Endothelial cell of umbilical vein (primary cell): Measurements from ENCODE around the gene BAMBI. TPM values are rescaled to one million over a fixed set of nuclear protein-coding genes. Genes with fewer than 3 reads are reported as not detected.

Experiments used
- BruUV-seq: library from RNA; stranded (reverse); fragments of 400-500 nt; replicated peaks from 2 replicates; lab custom pipeline; 2021; lab: Mats Ljungman, UMichigan
- CTCF ChIA-PET: fragments of 300-600, 350-600 bp; sonication (Branson Sonifier 250); formaldehyde crosslinking; loops from one replicate; lab custom pipeline; 2021; ENCODE audit warnings: antibody characterized with exemption, inconsistent platforms; lab: Charles Lee
- POLR2A ChIA-PET: fragments of 300-600, 350-600 bp; sonication (Branson Sonifier 250); formaldehyde crosslinking; loops from one replicate; lab custom pipeline; 2021; ENCODE audit warnings: antibody characterized with exemption, inconsistent platforms; lab: Charles Lee
- DNase-seq: peaks from one replicate; pipeline ENCODE4 v3.0.0-alpha.2; 2011; ENCODE audit warnings: low read depth, low spot score
- FAIRE-seq: peaks from 2 replicates; lab custom pipeline; 2011; peaks lifted over from hg19 to GRCh38; lab: Jason Lieb, UNC
- H2AFZ ChIP-seq: 2 replicates; pipeline ENCODE4 v1.6.0; 2012; ENCODE audit warnings: low read depth, low read length, control low read depth, inconsistent platforms
- H3K27ac ChIP-seq: 2 replicates; pipeline ENCODE4 v1.5.1; 2011; ENCODE audit warnings: low read depth, mild to moderate bottlenecking, control low read depth, low read length, moderate library complexity; ENCODE audit not compliant: insufficient read depth
- H3K27me3 ChIP-seq, 2 experiments: 2 replicates each; pipeline versions ENCODE4 v1.6.0 to v1.6.1; 2011; ENCODE audit warnings: low read length in 2 of 2, mixed read lengths in 1 of 2; ENCODE audit not compliant: control insufficient read depth in 2 of 2, insufficient read depth in 2 of 2
- H3K36me3 ChIP-seq, 2 experiments: 2 replicates in 1 of 2; 3 replicates in 1 of 2; pipeline ENCODE4 v1.5.1; 2011; ENCODE audit warnings: low read length in 2 of 2, mild to moderate bottlenecking in 1 of 2, moderate library complexity in 1 of 2; ENCODE audit not compliant: control insufficient read depth in 2 of 2, insufficient read depth in 2 of 2; ENCODE audit errors: extremely low read depth in 1 of 2
- H3K4me1 ChIP-seq: 3 replicates; pipeline ENCODE4 v1.5.1; 2011; ENCODE audit warnings: mild to moderate bottlenecking, low read length; ENCODE audit not compliant: control insufficient read depth, insufficient read depth; ENCODE audit errors: extremely low read depth
- H3K4me2 ChIP-seq: 2 replicates; pipeline ENCODE4 v1.6.1; 2011; ENCODE audit warnings: low read length, control low read depth, mixed read lengths; ENCODE audit not compliant: insufficient read depth
- H3K4me3 ChIP-seq, 3 experiments: fragments of 200-600 bp in 1 of 3; sonication (generic), shearing (Covaris generic) in 1 of 3; replicated peaks in 1 of 3; 2 replicates each; pipeline ENCODE4 v1.5.1; 2011 to 2016; ENCODE audit warnings: control low read depth in 3 of 3, low read length in 3 of 3, mild to moderate bottlenecking in 2 of 3, inconsistent platforms in 1 of 3, low read depth in 1 of 3, moderate library complexity in 1 of 3; ENCODE audit not compliant: insufficient read depth in 1 of 3
- H3K79me2 ChIP-seq: 2 replicates; pipeline ENCODE4 v1.6.0; 2012; ENCODE audit warnings: low read length, inconsistent platforms; ENCODE audit not compliant: control insufficient read depth, insufficient read depth
- H3K9ac ChIP-seq: replicated peaks from 2 replicates; pipeline ENCODE3; 2011; ENCODE audit warnings: low read length, control low read depth; ENCODE audit not compliant: insufficient read depth; ENCODE audit errors: extremely low read depth
- H3K9me1 ChIP-seq: replicated peaks from 3 replicates; pipeline ENCODE4 v1.6.0; 2011; ENCODE audit warnings: mild to moderate bottlenecking, low read length; ENCODE audit not compliant: control insufficient read depth, insufficient read depth; ENCODE audit errors: extremely low read depth
- H3K9me3 ChIP-seq: replicated peaks from 2 replicates; pipeline ENCODE4 v1.5.1; 2012; ENCODE audit warnings: low read length, inconsistent platforms; ENCODE audit not compliant: control insufficient read depth, insufficient read depth
- H4K20me1 ChIP-seq: replicated peaks from 2 replicates; pipeline ENCODE3; 2011; ENCODE audit warnings: mild to moderate bottlenecking, low read length; ENCODE audit not compliant: control insufficient read depth, insufficient read depth; ENCODE audit errors: extremely low read depth
- EZH2 ChIP-seq: IDR thresholded peaks from 2 replicates; pipeline ENCODE4 v1.6.1; 2012; ENCODE audit warnings: borderline replicate concordance, low read depth, mild to moderate bottlenecking, moderate library complexity, low read length, inconsistent platforms; ENCODE audit not compliant: severe bottlenecking
- FOS ChIP-seq: IDR thresholded peaks from 2 replicates; pipeline ENCODE4 v1.6.1; 2011; ENCODE audit warnings: mild to moderate bottlenecking, low read length, moderate library complexity, borderline replicate concordance; ENCODE audit not compliant: insufficient read depth
- GATA2 ChIP-seq: IDR thresholded peaks from 2 replicates; pipeline ENCODE4 v1.7.0; 2011; ENCODE audit warnings: low read depth, mild to moderate bottlenecking, moderate library complexity, mixed read lengths, low read length; ENCODE audit not compliant: insufficient read length, insufficient read depth
- JUN ChIP-seq: IDR thresholded peaks from 2 replicates; pipeline ENCODE4 v1.6.1; 2011; ENCODE audit warnings: borderline replicate concordance, low read depth; ENCODE audit not compliant: insufficient read length, insufficient read depth
- MYC ChIP-seq: IDR thresholded peaks from one replicate; pipeline ENCODE4 v1.6.1; 2011; ENCODE audit warnings: mild to moderate bottlenecking, low read depth, low read length
- POLR2A ChIP-seq: IDR thresholded peaks from 2 replicates; pipeline ENCODE4 v1.6.1; 2012; ENCODE audit warnings: low read depth, mild to moderate bottlenecking, control low read depth, low read length
- POLR2AphosphoS5 ChIP-seq: IDR thresholded peaks from 2 replicates; pipeline ENCODE4 v1.6.1; 2012; ENCODE audit warnings: low read depth, mild to moderate bottlenecking, control low read depth, low read length, moderate library complexity; ENCODE audit not compliant: insufficient read depth
- dilution Hi-C: fragments of 300-500 bp; cut with MboI; formaldehyde crosslinking; loops from one replicate; pipeline ENCODE4 v1.15.0; 2019; ENCODE audit warnings: low sequenced_read_pairs; ENCODE audit not compliant: extremely low pct_ligation_motif_present
- intact Hi-C: fragments of 100-400 bp; cut with micrococcal nuclease; formaldehyde crosslinking; loops from one replicate; pipeline ENCODE4 v1.10.0; 2022
- polyA plus RNA-seq, 4 experiments: library from polyadenylated mRNA; depleted of rRNA in 3 of 4; stranded (reverse) in 3 of 4; unstranded in 1 of 4; fragments of >200 nt; gene quantifications; 2 replicates each; pipeline versions ENCODE4 v1.2.1 to v1.2.3, GENCODE V29; 2011 to 2012; ENCODE audit warnings: missing spikeins in 1 of 4
- total RNA-seq: library from RNA; stranded (reverse); gene quantifications from 2 replicates; pipeline ENCODE4 v1.2.3, GENCODE V29; 2021
- TF ChIP-seq, protein P1 (sequence below): IDR thresholded peaks from 2 replicates; pipeline ENCODE4 v1.6.1; 2011; ENCODE audit not compliant: insufficient read depth, insufficient read length
- TF ChIP-seq, protein P2 (sequence below), 2 donors: IDR thresholded peaks; 1 replicate in 1 of 2; 2 replicates in 1 of 2; pipeline ENCODE4 v1.5.1; 2011; ENCODE audit warnings: low read length in 2 of 2, mild to moderate bottlenecking in 2 of 2, moderate library complexity in 2 of 2, control low read depth in 1 of 2, inconsistent platforms in 1 of 2, low read depth in 1 of 2; ENCODE audit not compliant: insufficient read depth in 1 of 2; ENCODE audit errors: extremely low read depth in 1 of 2

BAMBI gene
- total and polyA plus RNA-seq, 2 donors (not counting 3 experiments of a cell fraction or from before 2014, with no cell fraction given), result 3.2 to 4.3 TPM

DNA sequence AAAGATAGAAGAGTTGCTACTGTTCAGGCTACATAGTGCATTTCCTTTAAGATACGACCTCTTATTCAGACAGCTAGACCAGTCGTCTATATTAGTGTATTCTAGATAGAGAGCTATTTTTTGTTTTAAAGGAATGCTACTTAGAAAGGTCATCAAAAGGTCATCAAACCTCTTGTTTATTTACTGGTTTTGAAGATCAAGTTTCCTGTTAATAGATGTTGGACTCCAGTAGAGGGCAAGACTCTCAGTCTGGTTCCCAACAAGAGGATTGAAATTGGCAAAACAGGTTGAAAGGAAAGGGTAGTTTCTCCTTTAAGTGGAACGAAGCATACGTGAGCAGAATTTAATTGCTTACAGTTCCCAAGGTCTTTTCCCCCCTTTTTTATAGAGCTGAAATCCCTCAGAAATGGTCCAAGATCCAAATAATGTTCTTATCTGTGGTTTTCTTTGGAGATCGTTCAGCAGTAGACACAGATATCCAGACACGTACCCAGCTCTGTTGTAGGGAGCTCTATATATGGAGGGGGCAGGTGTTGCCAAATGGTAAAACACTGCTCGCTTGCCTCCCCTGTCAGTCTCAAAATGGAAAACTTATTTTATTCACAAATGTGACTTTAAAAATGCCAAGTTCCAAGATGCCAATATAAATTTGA lies 37.2 kb downstream of the BAMBI start:
- Histone ChIP-seq H3K9ac (no peak overlapping the region), H3K4me2 (no peak overlapping the region), H4K20me1 (no peaks in the 10 kb centered on the region), H3K79me2 (no peaks in the 10 kb centered on the region), H3K4me1 (peaks cover 8% of the 10 kb centered on the region), H3K36me3 (no peaks in the 10 kb centered on the region), H3K9me1 (no peaks in the 10 kb centered on the region), H3K4me3 (no peak overlapping the region), H2AFZ (no peak overlapping the region), H3K9me3 (no peaks in the 10 kb centered on the region), H3K27ac (no peak overlapping the region), H3K27me3 (no peaks in the 10 kb centered on the region)
- dilution Hi-C loops, result no loop called here
- POLR2A ChIA-PET, result no interaction called here
- intact Hi-C loops, result no loop called here
- TF ChIP-seq FOS, result no peak
- no peak for TF ChIP-seq EZH2
- TF ChIP-seq MYC, result no peak
- no peak for TF ChIP-seq POLR2A
- TF ChIP-seq, protein P1, sequence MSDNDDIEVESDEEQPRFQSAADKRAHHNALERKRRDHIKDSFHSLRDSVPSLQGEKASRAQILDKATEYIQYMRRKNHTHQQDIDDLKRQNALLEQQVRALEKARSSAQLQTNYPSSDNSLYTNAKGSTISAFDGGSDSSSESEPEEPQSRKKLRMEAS, result no peak
- TF ChIP-seq, protein P2, sequence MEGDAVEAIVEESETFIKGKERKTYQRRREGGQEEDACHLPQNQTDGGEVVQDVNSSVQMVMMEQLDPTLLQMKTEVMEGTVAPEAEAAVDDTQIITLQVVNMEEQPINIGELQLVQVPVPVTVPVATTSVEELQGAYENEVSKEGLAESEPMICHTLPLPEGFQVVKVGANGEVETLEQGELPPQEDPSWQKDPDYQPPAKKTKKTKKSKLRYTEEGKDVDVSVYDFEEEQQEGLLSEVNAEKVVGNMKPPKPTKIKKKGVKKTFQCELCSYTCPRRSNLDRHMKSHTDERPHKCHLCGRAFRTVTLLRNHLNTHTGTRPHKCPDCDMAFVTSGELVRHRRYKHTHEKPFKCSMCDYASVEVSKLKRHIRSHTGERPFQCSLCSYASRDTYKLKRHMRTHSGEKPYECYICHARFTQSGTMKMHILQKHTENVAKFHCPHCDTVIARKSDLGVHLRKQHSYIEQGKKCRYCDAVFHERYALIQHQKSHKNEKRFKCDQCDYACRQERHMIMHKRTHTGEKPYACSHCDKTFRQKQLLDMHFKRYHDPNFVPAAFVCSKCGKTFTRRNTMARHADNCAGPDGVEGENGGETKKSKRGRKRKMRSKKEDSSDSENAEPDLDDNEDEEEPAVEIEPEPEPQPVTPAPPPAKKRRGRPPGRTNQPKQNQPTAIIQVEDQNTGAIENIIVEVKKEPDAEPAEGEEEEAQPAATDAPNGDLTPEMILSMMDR (IDR thresholded peaks at IDR 0.05; ENCODE audit: extremely low read depth in 1 of 2, insufficient read depth in 1 of 2, low read depth in 1 of 2, low read length in 2 of 2), result no peak
- TF ChIP-seq JUN, result no peak
- no peak for TF ChIP-seq GATA2
- no peak for TF ChIP-seq POLR2AphosphoS5
- CTCF ChIA-PET, result no interaction called here
- FAIRE-seq (no peak), DNase-seq (no peak)
- no TSS peak for BruUV-seq
